GM12878 (cell line): Measurements from ENCODE around the gene FBF1. TPM values are rescaled to one million over a fixed set of nuclear protein-coding genes. Genes with fewer than 3 reads are reported as not detected.

Experiments used
- ATAC-seq: fragments of 200-7000 bp; cut with Tn5 transposase; 3 replicates; pipeline ENCODE4 v1.9.1; 2020; ENCODE audit warnings: mild to moderate bottlenecking, moderate library complexity
- BruUV-seq: library from RNA; stranded (reverse); fragments of 400-500 nt; replicated peaks from 2 replicates; lab custom pipeline; 2021; lab: Mats Ljungman, UMichigan
- CTCF ChIA-PET: fragments of 300-600 bp; sonication (Branson Sonifier 250); formaldehyde crosslinking; extraction: SDS; loops from one replicate; lab custom pipeline; 2021; ENCODE audit warnings: inconsistent platforms; lab: Yijun Ruan, JAX
- POLR2A ChIA-PET: fragments of 350-600 bp; formaldehyde crosslinking; extraction: SDS; loops from one replicate; lab custom pipeline; 2021; ENCODE audit warnings: inconsistent platforms; lab: Charles Lee
- RAD21 ChIA-PET: fragments of 300-600 bp; sonication (Branson Sonifier 250); formaldehyde crosslinking; loops from one replicate; lab custom pipeline; 2023; ENCODE audit warnings: antibody characterized with exemption; ENCODE audit not compliant: unreplicated experiment; lab: Charles Lee
- SMC1A ChIA-PET: fragments of 300-600 bp; sonication (Branson Sonifier 250); formaldehyde crosslinking; loops from one replicate; lab custom pipeline; 2023; ENCODE audit not compliant: unreplicated experiment, uncharacterized antibody; lab: Charles Lee
- DNase-seq: peaks from one replicate; pipeline ENCODE4 v3.0.0-alpha.2; 2011; ENCODE audit warnings: low read depth, low spot score
- FAIRE-seq: peaks from 3 replicates; lab custom pipeline; 2011; peaks lifted over from hg19 to GRCh38; lab: Jason Lieb, UNC
- H2AFZ ChIP-seq: 2 replicates; pipeline ENCODE4 v1.6.0; 2011; ENCODE audit warnings: low read depth, low read length, control low read depth; ENCODE audit not compliant: control insufficient read depth
- H3K27ac ChIP-seq: 2 replicates; pipeline ENCODE4 v1.5.1; 2011; ENCODE audit warnings: control low read depth; ENCODE audit not compliant: control insufficient read depth, insufficient read depth
- H3K27me3 ChIP-seq, 2 experiments: replicated peaks in 1 of 2; 2 replicates each; pipeline versions ENCODE4 v1.6.0 to v1.6.1; 2011; ENCODE audit warnings: low read length in 1 of 2; ENCODE audit not compliant: control insufficient read depth in 2 of 2, insufficient read depth in 2 of 2
- H3K36me3 ChIP-seq, 2 experiments: 2 replicates each; pipeline ENCODE4 v1.5.1; 2011; ENCODE audit warnings: low read length in 1 of 2; ENCODE audit not compliant: control insufficient read depth in 2 of 2, insufficient read depth in 2 of 2
- H3K4me1 ChIP-seq: 2 replicates; pipeline ENCODE4 v1.6.1; 2011; ENCODE audit warnings: mild to moderate bottlenecking, low read length, moderate library complexity, mixed read lengths; ENCODE audit not compliant: control insufficient read depth, insufficient read depth
- H3K4me2 ChIP-seq: 2 replicates; pipeline ENCODE4 v1.6.0; 2011; ENCODE audit warnings: control low read depth; ENCODE audit not compliant: control insufficient read depth, insufficient read depth
- H3K4me3 ChIP-seq: fragments of 200-600 bp; sonication (generic); 2 replicates; pipeline ENCODE4 v1.5.1; 2016
- H3K79me2 ChIP-seq: 2 replicates; pipeline ENCODE4 v1.6.0; 2011; ENCODE audit warnings: low read length; ENCODE audit not compliant: control insufficient read depth, insufficient read depth
- H3K9ac ChIP-seq: 2 replicates; pipeline ENCODE4 v1.8.0; 2011; ENCODE audit warnings: low read length, control low read depth, mixed read lengths; ENCODE audit not compliant: control insufficient read depth, insufficient read depth
- H3K9me3 ChIP-seq: replicated peaks from 3 replicates; pipeline ENCODE4 v1.5.1; 2011; ENCODE audit warnings: mild to moderate bottlenecking, low read length; ENCODE audit not compliant: control insufficient read depth, insufficient read depth
- H4K20me1 ChIP-seq: 2 replicates; pipeline ENCODE4 v1.6.0; 2011; ENCODE audit not compliant: control insufficient read depth, insufficient read depth
- CUX1 ChIP-seq: IDR thresholded peaks from 2 replicates; pipeline ENCODE4 v1.6.1; 2012; ENCODE audit warnings: improper control_type of control experiment, low read depth, low read length; ENCODE audit not compliant: insufficient replicate concordance
- HDAC2 ChIP-seq: fragments of 200-600 bp; sonication (generic); IDR thresholded peaks from 2 replicates; pipeline ENCODE4 v1.6.1; 2017
- IRF3 ChIP-seq: fragments of 450-650 bp; IDR thresholded peaks from 2 replicates; pipeline ENCODE4 v1.6.1; 2014; ENCODE audit warnings: mild to moderate bottlenecking
- MAX ChIP-seq: IDR thresholded peaks from 2 replicates; pipeline ENCODE4 v1.6.1; 2012; ENCODE audit warnings: low read depth, low read length, improper control_type of control experiment
- RCOR1 ChIP-seq: conservative IDR thresholded peaks from 2 replicates; pipeline ENCODE4 v1.6.1; 2012; ENCODE audit warnings: low read depth, low read length, improper control_type of control experiment
- SMAD5 ChIP-seq: IDR thresholded peaks from 2 replicates; pipeline ENCODE4 v1.6.1; 2016; ENCODE audit warnings: antibody characterized with exemption, low read depth
- SREBF1 ChIP-seq: IDR thresholded peaks from 2 replicates; pipeline ENCODE4 v1.6.1; 2012; ENCODE audit warnings: mild to moderate bottlenecking, low read length
- TAF1 ChIP-seq: IDR thresholded peaks from 2 replicates; pipeline ENCODE4 v1.6.1; 2011; ENCODE audit warnings: mild to moderate bottlenecking, low read depth, low read length, borderline replicate concordance
- TCF12 ChIP-seq: IDR thresholded peaks from 2 replicates; pipeline ENCODE4 v1.6.1; 2011; ENCODE audit warnings: low read depth, mild to moderate bottlenecking, low read length
- TCF7 ChIP-seq: IDR thresholded peaks from 2 replicates; pipeline ENCODE4 v1.6.1; 2014; ENCODE audit warnings: antibody characterized with exemption, borderline replicate concordance
- YY1 ChIP-seq: IDR thresholded peaks from 2 replicates; pipeline ENCODE4 v1.6.1; 2011; ENCODE audit warnings: low read depth, mild to moderate bottlenecking, low read length
- WGBS: methylation state at CpG from one replicate; pipeline ENCODE4 v1.1.6; 2016; ENCODE audit warnings: low lambda C conversion rate; ENCODE audit not compliant: insufficient replicate concordance, insufficient coverage; ENCODE audit errors: missing lambda C conversion rate; 5-methylcytosine and 5-hydroxymethylcytosine counted together
- in situ Hi-C: fragments of 300-500 bp; cut with MboI; formaldehyde crosslinking; loops from 9 replicates; pipeline ENCODE4 v1.14.3; 2018; ENCODE audit warnings: mixed read lengths
- intact Hi-C: fragments of 100-400 bp; cut with micrococcal nuclease; formaldehyde crosslinking; loops from one replicate; pipeline ENCODE4 v1.14.2; 2022; ENCODE audit not compliant: unreplicated experiment
- polyA plus RNA-seq, 11 experiments: library from polyadenylated mRNA; depleted of rRNA in 4 of 11; unstranded in 6 of 11; stranded (reverse) in 5 of 11; fragments of >200 nt; fragmentation: Nextera tagmentation in 4 of 11; fragmentation: Illumina TruSeq in 1 of 11; extraction: Ambion mirVana in 4 of 11; extraction: Trizol in 1 of 11; gene quantifications; 1 replicate in 1 of 11; 2 replicates in 10 of 11; pipeline versions ENCODE4 v1.2.1 to v1.2.3, GENCODE V29; 2011 to 2016; ENCODE audit warnings: inconsistent platforms in 2 of 11, missing spikeins in 2 of 11, low read depth in 1 of 11
- total RNA-seq, 4 experiments: library from RNA; depleted of rRNA in 3 of 4; stranded (reverse); fragments of >200 nt in 3 of 4; fragmentation: Illumina TruSeq in 1 of 4; extraction: Trizol in 1 of 4; gene quantifications; 2 replicates each; pipeline versions ENCODE4 v1.2.1 to v1.2.3, GENCODE V29; 2013 to 2021

Gene FBF1
- total and polyA plus RNA-seq, 10 of the 15 experiments (the other 5 are each of a cell fraction or from before 2014, with no cell fraction given) = 0.29 to 15.0 (median 7.0) TPM

GRCh38 chr17:75933808-75934207 is 7.0 kb downstream of the FBF1 start (continued):
- TF ChIP-seq MAX (no peak), RCOR1 (no peak), TCF12 (no peak), TAF1 (no peak)

- no peaks in the 10 kb centered on the region for H3K4me1 ChIP-seq
- intact Hi-C loops (no loop called here), in situ Hi-C loops (no loop called here)
- H3K9ac ChIP-seq = no peak overlapping the region
- H3K4me2 ChIP-seq = no peak overlapping the region
- H2AFZ ChIP-seq = no peak overlapping the region
- no peaks in the 10 kb centered on the region for H3K9me3 ChIP-seq
- H3K36me3 ChIP-seq = no peaks in the 10 kb centered on the region
- SMC1A ChIA-PET = no interaction called here
- H3K4me3 ChIP-seq = no peak overlapping the region
- no peak for DNase-seq
- FAIRE-seq = no peak
- no peaks in the 10 kb centered on the region for H4K20me1 ChIP-seq
- WGBS = 64% methylated on average over 5 of the region's 5 CpGs
- ATAC-seq = no peak
- RAD21 ChIA-PET = no interaction called here
- POLR2A ChIA-PET = no interaction called here
- H3K27me3 ChIP-seq = no peaks in the 10 kb centered on the region
- CTCF ChIA-PET = no interaction called here
- no peaks in the 10 kb centered on the region for H3K79me2 ChIP-seq
- BruUV-seq = no TSS peak
- TF ChIP-seq HDAC2 = no peak
- no peak for TF ChIP-seq TCF7
- TF ChIP-seq SREBF1 = no peak
- no peak overlapping the region for H3K27ac ChIP-seq
Observed at GRCh38 chr17:75932852-75933251, 8.0 kb downstream of the FBF1 start.

- no peak overlapping the region for H3K9ac ChIP-seq
- H3K36me3 ChIP-seq = no peaks in the 10 kb centered on the region
- no peaks in the 10 kb centered on the region for H3K9me3 ChIP-seq
- H3K4me2 ChIP-seq = no peak overlapping the region
- ChIA-PET POLR2A (interaction anchor here (0.7 kb wide), 1 partner anchor 22 kb away, joined by 5 read pairs; no protein-coding TSS in a partner anchor), CTCF (interaction anchor here (1.3 kb wide), 1 partner anchor 25 kb away, joined by 3 read pairs; no protein-coding TSS in a partner anchor), SMC1A (no interaction called here), RAD21 (no interaction called here)
- in situ Hi-C loops = no loop called here
- no peaks in the 10 kb centered on the region for H3K27me3 ChIP-seq
- ATAC-seq (no peak), DNase-seq (no peak), FAIRE-seq (no peak)
- no peak overlapping the region for H3K4me3 ChIP-seq
- H2AFZ ChIP-seq = no peak overlapping the region
- H3K27ac ChIP-seq = no peak overlapping the region
- BruUV-seq = no TSS peak
- H3K79me2 ChIP-seq = no peaks in the 10 kb centered on the region
- 70% methylated on average over 4 of the region's 4 CpGs for WGBS
- no peaks in the 10 kb centered on the region for H4K20me1 ChIP-seq
- intact Hi-C loops = no loop called here
- H3K4me1 ChIP-seq = no peaks in the 10 kb centered on the region
- TF ChIP-seq RCOR1 (no peak), IRF3 (no peak), CUX1 (no peak), SMAD5 (no peak), YY1 (no peak)
Observed at GRCh38 chr17:75931062-75931461, 9.8 kb downstream of the FBF1 start.
